Erythroblast (primary cell): Measurements from ENCODE around the gene ZNF423.

ENCODE experiments used
- GATA1 ChIP-seq: IDR thresholded peaks from 2 replicates; pipeline ENCODE4 v1.6.1; 2011; ENCODE audit warnings: low read depth, mild to moderate bottlenecking, control low read depth, low read length, moderate library complexity
- POLR2A ChIP-seq: IDR thresholded peaks from 2 replicates; pipeline ENCODE4 v1.6.1; 2011; ENCODE audit warnings: mild to moderate bottlenecking, low read length

DNA sequence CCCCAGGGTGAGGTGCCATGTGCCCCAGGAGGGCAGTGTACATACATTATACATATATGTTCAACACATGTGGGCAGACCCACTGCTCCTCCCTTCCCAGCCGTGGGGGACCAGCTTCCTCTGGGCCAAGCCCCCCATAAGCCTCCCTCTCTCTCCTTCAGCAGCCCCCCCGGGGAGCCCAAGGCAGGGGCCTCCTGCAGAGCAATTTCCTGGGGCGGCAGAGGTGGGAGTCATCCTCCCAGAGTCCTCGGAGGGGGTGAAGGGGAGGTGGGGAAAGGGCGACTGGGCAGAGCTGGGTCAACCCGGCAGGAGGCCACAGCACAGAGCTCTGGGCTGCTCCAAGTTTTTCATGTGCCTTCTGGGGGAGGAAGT lies 235.1 kb downstream of the ZNF423 start:
- no peak for TF ChIP-seq POLR2A
- TF ChIP-seq GATA1, result no peak
